IMR-90 (cell line): Measurements from ENCODE around the gene LSM14B. TPM values are rescaled to one million over a fixed set of nuclear protein-coding genes. Genes with fewer than 3 reads are reported as not detected.

Experiments used
- ATAC-seq: fragments of 200-7000 bp; cut with Tn5 transposase; 2 replicates; pipeline ENCODE4 v1.9.1; 2020; ENCODE audit warnings: low read depth, mild to moderate bottlenecking, moderate library complexity
- BruUV-seq: library from RNA; stranded (reverse); fragments of 400-500 nt; replicated peaks from 2 replicates; lab custom pipeline; 2021; lab: Mats Ljungman, UMichigan
- CTCF ChIA-PET: fragments of 300-600 bp; formaldehyde crosslinking; extraction: SDS; loops from one replicate; lab custom pipeline; 2021; ENCODE audit warnings: antibody characterized with exemption; lab: Yijun Ruan, JAX
- POLR2A ChIA-PET: fragments of 300-600 bp; sonication (Branson Sonifier 250); formaldehyde crosslinking; loops from one replicate; lab custom pipeline; 2022; ENCODE audit warnings: antibody characterized with exemption; ENCODE audit not compliant: unreplicated experiment; lab: Charles Lee
- DNase-seq: peaks from one replicate; pipeline ENCODE4 v3.0.0; 2013
- H2AFZ ChIP-seq: replicated peaks from 2 replicates; pipeline ENCODE3; 2013; ENCODE audit warnings: low read length, mild to moderate bottlenecking; ENCODE audit not compliant: poor library complexity
- H2AK5ac ChIP-seq: 2 replicates; pipeline ENCODE4 v1.6.1; 2013; ENCODE audit warnings: low read depth, low read length, inconsistent platforms
- H2AK9ac ChIP-seq: replicated peaks from 2 replicates; pipeline ENCODE3; 2013; ENCODE audit warnings: mild to moderate bottlenecking, low read depth, low read length, moderate library complexity; ENCODE audit not compliant: poor library complexity
- H2BK120ac ChIP-seq: 2 replicates; pipeline ENCODE4 v1.6.1; 2013; ENCODE audit warnings: low read depth, low read length, inconsistent platforms
- H2BK15ac ChIP-seq: 3 replicates; pipeline ENCODE4 v1.6.1; 2013; ENCODE audit warnings: low read depth, low read length, inconsistent platforms
- H2BK20ac ChIP-seq: 2 replicates; pipeline ENCODE4 v1.6.1; 2013; ENCODE audit warnings: low read depth, mild to moderate bottlenecking, inconsistent platforms, low read length, moderate library complexity
- H2BK5ac ChIP-seq: 2 replicates; pipeline ENCODE4 v1.6.1; 2013; ENCODE audit warnings: mild to moderate bottlenecking, low read depth, low read length, inconsistent platforms; ENCODE audit not compliant: poor library complexity, severe bottlenecking
- H3K14ac ChIP-seq: replicated peaks from 2 replicates; pipeline ENCODE4 v1.6.1; 2013; ENCODE audit warnings: low read depth, low read length, inconsistent platforms
- H3K18ac ChIP-seq: 2 replicates; pipeline ENCODE4 v1.6.1; 2013; ENCODE audit warnings: low read depth, low read length, control low read depth
- H3K23ac ChIP-seq: 2 replicates; pipeline ENCODE4 v1.6.1; 2013; ENCODE audit warnings: low read depth, low read length, inconsistent platforms
- H3K27ac ChIP-seq: 2 replicates; pipeline ENCODE4 v1.5.1; 2013; ENCODE audit warnings: mild to moderate bottlenecking, control low read depth, low read length; ENCODE audit not compliant: insufficient read depth
- H3K27me3 ChIP-seq: 2 replicates; pipeline ENCODE4 v1.6.1; 2013; ENCODE audit warnings: low read length; ENCODE audit not compliant: control insufficient read depth, insufficient read depth
- H3K36me3 ChIP-seq: 2 replicates; pipeline ENCODE4 v1.6.1; 2013; ENCODE audit warnings: low read length, mixed read lengths; ENCODE audit not compliant: control insufficient read depth, insufficient read depth
- H3K4ac ChIP-seq: 2 replicates; pipeline ENCODE4 v1.6.1; 2013; ENCODE audit warnings: low read depth, low read length, inconsistent platforms
- H3K4me1 ChIP-seq: 2 replicates; pipeline ENCODE4 v1.6.1; 2013; ENCODE audit warnings: low read length, mixed read lengths; ENCODE audit not compliant: control insufficient read depth, insufficient read depth
- H3K4me2 ChIP-seq: 2 replicates; pipeline ENCODE4 v1.6.1; 2013; ENCODE audit warnings: low read depth, mild to moderate bottlenecking, control low read depth, low read length, moderate library complexity
- H3K4me3 ChIP-seq: 2 replicates; pipeline ENCODE4 v1.5.1; 2013; ENCODE audit warnings: low read depth, mild to moderate bottlenecking, control low read depth, low read length, moderate library complexity; ENCODE audit not compliant: insufficient read depth
- H3K56ac ChIP-seq: 2 replicates; pipeline ENCODE4 v1.6.1; 2013; ENCODE audit warnings: low read length, inconsistent platforms; ENCODE audit not compliant: insufficient read depth; ENCODE audit errors: extremely low read depth
- H3K79me1 ChIP-seq, 2 experiments: 2 replicates each; pipeline ENCODE4 v1.6.1; 2013; ENCODE audit warnings: low read length in 2 of 2, inconsistent platforms in 1 of 2, low read depth in 1 of 2
- H3K9ac ChIP-seq: 2 replicates; pipeline ENCODE4 v1.6.1; 2013; ENCODE audit warnings: low read depth, low read length, control low read depth
- H3K9me1 ChIP-seq: 2 replicates; pipeline ENCODE4 v1.6.1; 2013; ENCODE audit warnings: low read length, inconsistent platforms; ENCODE audit not compliant: insufficient read depth
- H3K9me3 ChIP-seq: 2 replicates; pipeline ENCODE4 v1.6.1; 2013; ENCODE audit warnings: low read length; ENCODE audit not compliant: control insufficient read depth, insufficient read depth
- H4K20me1 ChIP-seq: 2 replicates; pipeline ENCODE4 v1.6.1; 2013; ENCODE audit warnings: low read length, inconsistent platforms; ENCODE audit not compliant: insufficient read depth
- H4K5ac ChIP-seq: 2 replicates; pipeline ENCODE4 v1.6.1; 2013; ENCODE audit warnings: mild to moderate bottlenecking, low read depth, low read length, control low read depth
- H4K8ac ChIP-seq, 2 experiments: 2 replicates each; pipeline ENCODE4 v1.6.1; 2013; ENCODE audit warnings: low read depth in 2 of 2, low read length in 2 of 2, control low read depth in 1 of 2, inconsistent platforms in 1 of 2
- H4K91ac ChIP-seq: 2 replicates; pipeline ENCODE4 v1.6.1; 2013; ENCODE audit warnings: low read depth, low read length, inconsistent platforms; ENCODE audit not compliant: insufficient read depth
- BHLHE40 ChIP-seq: fragments of 150-350 bp; IDR thresholded peaks from 2 replicates; pipeline ENCODE4 v1.6.1; 2016; ENCODE audit warnings: mild to moderate bottlenecking, low read depth, low read length
- CEBPB ChIP-seq: IDR thresholded peaks from 2 replicates; pipeline ENCODE4 v1.6.1; 2012; ENCODE audit warnings: low read depth, low read length, improper control_type of control experiment
- CHD1 ChIP-seq: IDR thresholded peaks from 2 replicates; pipeline ENCODE4 v1.6.1; 2012; ENCODE audit warnings: low read depth, low read length, improper control_type of control experiment
- CTCF ChIP-seq: conservative IDR thresholded peaks from 2 replicates; pipeline ENCODE4 v1.5.1; 2012; ENCODE audit warnings: mild to moderate bottlenecking, low read depth, low read length, improper control_type of control experiment
- ELK1 ChIP-seq: fragments of 150-350 bp; IDR thresholded peaks from 2 replicates; pipeline ENCODE4 v1.6.1; 2016; ENCODE audit warnings: low read depth, mild to moderate bottlenecking, low read length, moderate library complexity, borderline replicate concordance
- FOS ChIP-seq: fragments of 150-350 bp; IDR thresholded peaks from 2 replicates; pipeline ENCODE4 v1.6.1; 2016; ENCODE audit warnings: low read depth, low read length
- MAFK ChIP-seq: IDR thresholded peaks from 2 replicates; pipeline ENCODE4 v1.6.1; 2012; ENCODE audit warnings: low read depth, low read length, improper control_type of control experiment
- MAZ ChIP-seq: IDR thresholded peaks from 2 replicates; pipeline ENCODE4 v1.6.1; 2012; ENCODE audit warnings: low read depth, mild to moderate bottlenecking, low read length, improper control_type of control experiment, moderate library complexity, borderline replicate concordance
- MXI1 ChIP-seq: IDR thresholded peaks from 2 replicates; pipeline ENCODE4 v1.6.1; 2012; ENCODE audit warnings: low read depth, mild to moderate bottlenecking, low read length, moderate library complexity, borderline replicate concordance
- NFE2L2 ChIP-seq: fragments of 150-350 bp; IDR thresholded peaks from 2 replicates; pipeline ENCODE4 v1.6.1; 2016; ENCODE audit warnings: low read depth, mild to moderate bottlenecking, low read length
- RAD21 ChIP-seq: IDR thresholded peaks from 2 replicates; pipeline ENCODE4 v1.6.1; 2012; ENCODE audit warnings: low read length, improper control_type of control experiment
- RCOR1 ChIP-seq: IDR thresholded peaks from 2 replicates; pipeline ENCODE4 v1.6.1; 2012; ENCODE audit warnings: mild to moderate bottlenecking, low read length, improper control_type of control experiment; ENCODE audit not compliant: insufficient replicate concordance
- RFX5 ChIP-seq: IDR thresholded peaks from 2 replicates; pipeline ENCODE4 v1.8.0; 2012; ENCODE audit warnings: low read depth, mild to moderate bottlenecking, low read length, moderate library complexity
- SMC3 ChIP-seq: fragments of 150-350 bp; IDR thresholded peaks from 2 replicates; pipeline ENCODE4 v1.6.1; 2016; ENCODE audit warnings: low read depth, mild to moderate bottlenecking, antibody characterized with exemption, low read length, moderate library complexity
- USF2 ChIP-seq: fragments of 150-350 bp; IDR thresholded peaks from 2 replicates; pipeline ENCODE4 v1.6.1; 2017; ENCODE audit warnings: mild to moderate bottlenecking, antibody characterized with exemption, low read length, low read depth
- WGBS, 2 experiments: methylation state at CpG; one replicate each; pipeline versions ENCODE4 v1.1.5 to v1.1.7; 2013; ENCODE audit warnings: missing lambda C conversion rate in 2 of 2; ENCODE audit not compliant: insufficient read length in 1 of 2; ENCODE audit errors: extremely low coverage in 2 of 2; 5-methylcytosine and 5-hydroxymethylcytosine counted together
- dilution Hi-C: fragments of 300-500 bp; cut with HindIII; formaldehyde crosslinking; loops from one replicate; pipeline ENCODE4 v1.14.3; 2018; ENCODE audit warnings: low sequenced_read_pairs; ENCODE audit not compliant: unreplicated experiment
- in situ Hi-C: fragments of 300-500 bp; cut with MboI; formaldehyde crosslinking; loops from 3 replicates; pipeline ENCODE4 v1.14.3; 2019; ENCODE audit warnings: low sequenced_read_pairs, inconsistent platforms, mixed read lengths
- intact Hi-C: fragments of 100-400 bp; cut with micrococcal nuclease; formaldehyde crosslinking; loops from 2 replicates; pipeline ENCODE4 v1.10.0; 2022
- polyA plus RNA-seq, 3 experiments: library from polyadenylated mRNA; depleted of rRNA; stranded (reverse); fragments of >200 nt; gene quantifications; 2 replicates each; pipeline ENCODE4 v1.2.3, GENCODE V29; 2012; ENCODE audit warnings: low replicate concordance in 1 of 3
- total RNA-seq: library from RNA; depleted of rRNA; stranded (reverse); fragments of >200 nt; gene quantifications from 2 replicates; pipeline ENCODE4 v1.2.3, GENCODE V29; 2012

Gene LSM14B
- total and polyA plus RNA-seq, 2 of the 4 experiments (the other 2 are of a cell fraction): 23.7 to 41.1 TPM

- peaks cover 16% of the 10 kb centered on the region; the same call in 1 of the 2 replicates for H3K9me1 ChIP-seq
- H3K4me1 ChIP-seq: peaks cover 7% of the 10 kb centered on the region
- no peak overlapping the region for H2BK120ac ChIP-seq
- no peak overlapping the region for H2BK20ac ChIP-seq
- dilution Hi-C loops (no loop called here), in situ Hi-C loops (no loop called here), intact Hi-C loops (no loop called here)
- peaks cover 32% of the 10 kb centered on the region for H3K36me3 ChIP-seq
- no peak overlapping the region for H2AK9ac ChIP-seq
- no peaks in the 10 kb centered on the region for H3K9me3 ChIP-seq
- H2AFZ ChIP-seq: no peak overlapping the region
- no peak overlapping the region for H3K23ac ChIP-seq
- BruUV-seq: no TSS peak
- H3K14ac ChIP-seq: no peak overlapping the region
- H3K4me2 ChIP-seq: no peak overlapping the region
- POLR2A ChIA-PET: no interaction called here
- peaks cover 9 to 75% of the 10 kb centered on the region in 2 experiments for H3K79me1 ChIP-seq
- no peak overlapping the region for H2BK5ac ChIP-seq
- no peak overlapping the region for H3K56ac ChIP-seq
- H3K18ac ChIP-seq: no peak overlapping the region
- CTCF ChIA-PET: no interaction called here
- DNase-seq: no peak
- H3K9ac ChIP-seq: no peak overlapping the region
- TF ChIP-seq RCOR1: no peak
- no peak for TF ChIP-seq MAFK
- TF ChIP-seq FOS: no peak
- TF ChIP-seq NFE2L2: no peak
- no peak for TF ChIP-seq CEBPB
- TF ChIP-seq SMC3: no peak
- no peak for TF ChIP-seq USF2
- no peak for TF ChIP-seq ELK1
- TF ChIP-seq MAZ: no peak
- TF ChIP-seq BHLHE40: no peak
- no peak for TF ChIP-seq CTCF
- TF ChIP-seq CHD1: no peak
- TF ChIP-seq RFX5: no peak
- no peak for TF ChIP-seq MXI1
- TF ChIP-seq RAD21: no peak
- no peak for ATAC-seq
- no peak overlapping the region for H3K27ac ChIP-seq
- no peak overlapping the region for H2AK5ac ChIP-seq
- no peak overlapping the region for H3K4me3 ChIP-seq
- peaks cover 70% of the 10 kb centered on the region for H4K20me1 ChIP-seq
- no peak overlapping the region for H4K91ac ChIP-seq
- no peak overlapping the region for H3K4ac ChIP-seq
- no peak overlapping the region for H4K8ac ChIP-seq
- no peak overlapping the region for H4K5ac ChIP-seq
- 90% methylated on average over 4 of the region's 12 CpGs; no CpG with 5 or more reads in 1 of the 2 experiments for WGBS, 2 experiments
- H2BK15ac ChIP-seq: no peak overlapping the region
- H3K27me3 ChIP-seq: no peaks in the 10 kb centered on the region
Measured at GRCh38 chr20:62158088-62158400, 35.8 kb downstream of the LSM14B start.
